Measurements from ENCODE around the gene ERICH6.

The ERICH6 gene

DNA sequence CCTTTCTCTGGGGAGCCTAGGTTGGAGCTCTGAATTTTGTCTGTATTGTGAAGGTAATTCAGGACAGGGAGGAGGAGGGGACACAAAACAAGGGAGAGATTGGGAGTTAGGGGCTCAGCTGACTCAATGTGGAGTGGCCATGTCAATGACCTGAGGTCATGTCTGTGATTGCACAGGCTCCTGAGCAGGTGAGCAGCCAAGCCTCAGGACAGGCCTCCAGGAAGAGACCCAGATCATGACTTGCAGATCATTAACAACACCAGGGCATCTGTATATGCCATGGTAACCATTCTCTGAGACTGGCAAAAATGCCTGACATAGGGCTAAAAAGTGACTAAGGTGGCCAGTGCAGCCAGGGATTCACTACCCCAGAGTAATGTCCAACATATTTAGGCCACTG lies 20.9 kb downstream of the ERICH6 start:
- Histone ChIP-seq H3K4me3 (no peak overlapping the region), H3K9me3 (no peaks in the 10 kb centered on the region), H3K4me1 (no peaks in the 10 kb centered on the region), H3K36me3 (replicated peaks) (no peaks in the 10 kb centered on the region), H3K27me3 (ENCODE audit: low read depth) (peaks cover 4% of the 10 kb centered on the region; the same call in 1 of the 2 replicates)
- no peak for DNase-seq (ENCODE audit: low spot score in 2 of 2)
- in situ Hi-C loops (cut with MboI; ENCODE audit: low sequenced_read_pairs): no loop called here

DNA sequence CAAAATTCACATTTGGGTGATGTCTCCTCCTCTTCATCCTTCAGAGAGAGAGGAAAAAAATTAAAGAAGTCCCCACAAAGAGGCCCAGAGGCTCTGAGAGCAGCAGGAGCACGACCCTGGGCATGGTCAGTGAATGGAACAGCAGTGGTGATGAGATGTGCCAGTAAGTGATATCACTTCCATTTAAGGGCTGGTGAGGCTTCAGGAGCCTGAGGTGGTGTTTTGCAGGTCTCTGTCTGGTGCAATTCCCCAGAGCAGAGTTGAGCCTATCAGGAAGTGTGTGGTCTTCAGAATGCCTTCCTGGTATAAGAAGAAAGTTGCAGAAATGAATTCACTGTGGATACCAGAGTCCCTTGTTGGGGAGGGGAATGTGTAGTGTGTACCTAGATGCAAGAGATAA lies 21.4 kb downstream of the ERICH6 start:
- in situ Hi-C loops (cut with MboI; ENCODE audit: low sequenced_read_pairs): no loop called here
- DNase-seq (ENCODE audit: low spot score in 2 of 2): no peak
- Histone ChIP-seq H3K4me3 (no peak overlapping the region), H3K36me3 (replicated peaks) (no peaks in the 10 kb centered on the region), H3K9me3 (no peaks in the 10 kb centered on the region), H3K4me1 (no peaks in the 10 kb centered on the region), H3K27me3 (ENCODE audit: low read depth) (peaks cover 4% of the 10 kb centered on the region; the same call in 1 of the 2 replicates)

- Histone ChIP-seq H3K36me3 (replicated peaks) (no peaks in the 10 kb centered on the region), H3K9me3 (no peaks in the 10 kb centered on the region), H3K4me3 (no peak overlapping the region), H3K27me3 (ENCODE audit: low read depth) (no peaks in the 10 kb centered on the region), H3K4me1 (no peaks in the 10 kb centered on the region)
- DNase-seq (ENCODE audit: low spot score in 2 of 2): no peak
- in situ Hi-C loops (cut with MboI; ENCODE audit: low sequenced_read_pairs): no loop called here
Observed at GRCh38 chr3:150681057-150681456, 22.7 kb downstream of the ERICH6 start.

DNA sequence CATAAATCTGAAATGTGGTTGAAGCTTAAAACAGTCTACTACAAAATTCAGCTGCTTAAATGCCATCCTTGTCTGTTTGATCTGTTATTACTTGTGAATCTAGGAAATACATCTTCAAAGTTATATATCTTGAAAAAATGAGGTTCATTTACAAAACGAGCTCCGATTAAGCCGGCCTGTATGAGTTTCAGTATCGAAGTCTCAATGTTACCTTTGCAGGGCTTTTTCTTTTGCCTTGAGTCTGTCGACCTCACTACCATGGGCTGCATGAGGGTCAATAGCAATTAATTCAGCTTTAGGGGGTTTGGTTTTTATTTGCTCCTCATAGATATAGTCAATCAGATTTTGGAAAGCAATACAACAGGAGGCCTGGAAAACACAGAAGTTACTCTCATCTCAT lies 23.2 kb downstream of the ERICH6 start:
- no peaks in the 10 kb centered on the region for H3K36me3 ChIP-seq (replicated peaks)
- H3K4me1 ChIP-seq: no peaks in the 10 kb centered on the region
- no peaks in the 10 kb centered on the region for H3K9me3 ChIP-seq
- DNase-seq (ENCODE audit: low spot score in 2 of 2): no peak
- no peaks in the 10 kb centered on the region for H3K27me3 ChIP-seq (ENCODE audit: low read depth)
- in situ Hi-C loops (cut with MboI; ENCODE audit: low sequenced_read_pairs): no loop called here
- H3K4me3 ChIP-seq: no peak overlapping the region

DNA sequence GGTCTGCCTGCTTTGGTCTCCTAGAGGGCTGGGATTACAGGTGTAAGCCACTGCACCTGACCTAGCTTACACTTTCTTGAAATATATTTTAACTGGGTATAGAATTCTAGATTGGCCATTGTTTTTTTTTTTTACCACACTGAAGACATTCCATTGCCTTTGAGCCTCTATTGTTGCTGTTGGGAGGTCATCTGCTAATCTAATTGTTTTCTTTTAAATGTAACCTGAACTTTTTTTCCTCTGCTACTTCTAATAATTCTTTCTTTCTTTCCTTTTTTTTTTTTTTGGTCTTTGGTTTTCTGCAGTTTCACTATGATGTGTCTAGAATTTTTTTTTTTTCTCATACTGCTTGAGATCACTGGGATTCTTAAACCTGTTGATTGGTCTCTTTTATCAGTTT lies 28.1 kb downstream of the ERICH6 start:
- no peak for DNase-seq (ENCODE audit: low spot score in 2 of 2)
- no peaks in the 10 kb centered on the region for H3K36me3 ChIP-seq (replicated peaks)
- in situ Hi-C loops (cut with MboI; ENCODE audit: low sequenced_read_pairs): no loop called here
- H3K4me1 ChIP-seq: no peaks in the 10 kb centered on the region
- H3K9me3 ChIP-seq: no peaks in the 10 kb centered on the region
- no peak overlapping the region for H3K4me3 ChIP-seq
- H3K27me3 ChIP-seq (ENCODE audit: low read depth): no peaks in the 10 kb centered on the region

DNA sequence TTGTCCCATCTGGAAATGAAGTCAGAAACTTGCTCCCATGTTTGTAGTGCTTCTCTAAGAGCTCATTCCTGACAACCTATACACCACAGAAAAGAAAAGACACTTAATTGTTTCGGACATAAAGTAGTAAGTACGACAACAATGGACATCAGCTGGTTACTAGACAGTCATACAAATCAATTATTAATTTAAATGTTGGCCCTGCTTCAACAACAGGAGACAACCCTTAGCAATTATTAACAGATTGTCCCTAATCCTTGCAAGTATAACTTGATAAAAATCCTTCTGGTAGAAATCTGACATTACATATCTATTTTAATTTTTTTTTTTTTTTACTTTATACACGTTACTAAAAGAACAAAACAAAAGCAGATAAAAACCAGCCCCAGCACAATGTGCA lies 29.8 kb downstream of the ERICH6 start:
- Histone ChIP-seq H3K27me3 (ENCODE audit: low read depth) (peaks cover 11% of the 10 kb centered on the region; the same call in 1 of the 2 replicates), H3K9me3 (no peaks in the 10 kb centered on the region), H3K36me3 (replicated peaks) (no peaks in the 10 kb centered on the region), H3K4me3 (no peak overlapping the region), H3K4me1 (no peaks in the 10 kb centered on the region)
- in situ Hi-C loops (cut with MboI; ENCODE audit: low sequenced_read_pairs): no loop called here
- DNase-seq (ENCODE audit: low spot score in 2 of 2): no peak

DNA sequence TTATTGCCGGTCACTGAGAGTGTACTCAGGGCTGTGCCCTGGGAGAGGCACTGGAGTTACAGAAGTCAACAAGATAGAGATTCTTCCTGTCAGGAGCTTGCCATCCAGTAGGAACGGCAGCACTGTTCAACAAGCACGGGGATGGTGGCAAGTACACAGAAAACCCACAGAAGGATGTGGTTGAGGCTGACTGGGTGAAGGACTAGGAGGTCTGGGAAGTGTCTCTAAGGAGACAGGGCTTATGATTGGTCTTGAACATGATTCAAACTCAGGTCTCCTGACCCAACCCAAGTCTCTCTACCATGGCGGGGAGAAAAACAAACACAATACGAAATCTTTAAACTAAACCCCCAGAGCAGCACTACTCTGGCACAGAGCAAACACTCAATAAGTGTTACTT lies 37.6 kb downstream of the ERICH6 start:
- DNase-seq (ENCODE audit: low spot score in 2 of 2): no peak
- Histone ChIP-seq H3K27me3 (ENCODE audit: low read depth) (peaks cover 21% of the 10 kb centered on the region), H3K9me3 (no peaks in the 10 kb centered on the region; the same call in 1 of the 2 replicates), H3K4me1 (no peaks in the 10 kb centered on the region), H3K36me3 (replicated peaks) (no peaks in the 10 kb centered on the region), H3K4me3 (no peak overlapping the region)
- in situ Hi-C loops (cut with MboI; ENCODE audit: low sequenced_read_pairs): no loop called here

DNA sequence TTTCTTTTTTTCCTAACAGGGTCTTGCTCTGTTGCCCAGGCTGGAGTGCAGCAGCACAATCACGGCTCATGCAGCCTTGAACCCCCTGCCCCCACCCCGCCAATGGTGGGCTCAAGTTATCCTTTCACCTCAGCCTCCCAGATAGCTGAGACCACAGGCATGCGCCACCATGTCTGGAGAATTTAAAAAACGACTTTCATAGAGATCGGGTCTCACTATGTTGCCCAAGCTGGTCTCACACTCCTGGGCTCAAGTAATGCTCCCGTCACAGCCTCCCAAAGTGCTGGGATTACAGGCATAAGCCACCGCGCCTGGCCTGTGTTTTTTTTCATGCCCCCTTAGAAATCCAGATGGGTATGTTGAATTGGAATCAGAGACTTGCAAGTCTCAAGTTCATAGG lies 40.3 kb downstream of the ERICH6 start:
- Histone ChIP-seq H3K4me3 (no peak overlapping the region), H3K9me3 (no peaks in the 10 kb centered on the region; the same call in 1 of the 2 replicates), H3K4me1 (no peaks in the 10 kb centered on the region), H3K27me3 (ENCODE audit: low read depth) (peaks cover 7% of the 10 kb centered on the region), H3K36me3 (replicated peaks) (no peaks in the 10 kb centered on the region)
- DNase-seq (ENCODE audit: low spot score in 2 of 2): no peak
- in situ Hi-C loops (cut with MboI; ENCODE audit: low sequenced_read_pairs): no loop called here

DNA sequence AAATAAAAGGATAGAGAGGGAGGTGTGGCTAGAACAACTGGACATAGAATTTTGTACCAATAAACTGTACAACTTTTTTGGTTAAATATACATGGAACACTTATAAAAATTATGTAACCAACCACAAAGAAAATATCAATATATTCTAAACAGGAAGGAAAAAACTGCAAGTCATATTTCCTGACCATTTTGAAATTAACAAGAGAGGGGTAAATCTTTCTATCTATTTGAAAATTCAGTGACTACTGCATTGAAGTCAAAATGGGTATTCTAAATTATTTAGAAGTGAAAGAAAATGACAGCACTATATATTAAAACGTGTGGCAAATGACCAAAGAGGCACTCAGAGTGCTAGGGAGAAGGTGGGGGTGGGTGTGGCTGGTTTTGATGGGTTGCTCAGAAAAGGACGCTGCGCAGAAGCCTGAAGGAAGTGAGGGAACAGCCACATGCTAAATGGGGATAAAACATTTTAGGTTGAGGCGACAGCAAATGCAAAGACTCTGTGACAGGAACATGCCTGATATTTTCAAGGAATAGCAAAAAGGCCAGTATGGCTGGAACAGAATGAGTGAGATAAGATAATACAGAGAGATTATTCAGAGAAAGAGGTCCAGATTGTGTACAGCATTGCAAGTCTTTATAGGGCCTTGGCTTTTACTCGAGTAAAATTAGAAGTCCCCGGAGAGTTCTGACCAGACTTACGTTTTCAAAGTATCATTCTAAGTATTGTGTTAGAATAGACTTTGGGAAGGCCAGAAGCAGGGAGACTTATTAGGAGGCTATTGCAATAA lies 41.1 kb downstream of the ERICH6 start:
- no peaks in the 10 kb centered on the region; the same call in 1 of the 2 replicates for H3K9me3 ChIP-seq
- no peaks in the 10 kb centered on the region for H3K36me3 ChIP-seq (replicated peaks)
- DNase-seq (ENCODE audit: low spot score in 2 of 2): no peak
- H3K4me1 ChIP-seq: peaks cover 3% of the 10 kb centered on the region
- no peak overlapping the region for H3K4me3 ChIP-seq
- no peaks in the 10 kb centered on the region; the same call in none of the 2 replicates for H3K27me3 ChIP-seq (ENCODE audit: low read depth)
- in situ Hi-C loops (cut with MboI; ENCODE audit: low sequenced_read_pairs): no loop called here

DNA sequence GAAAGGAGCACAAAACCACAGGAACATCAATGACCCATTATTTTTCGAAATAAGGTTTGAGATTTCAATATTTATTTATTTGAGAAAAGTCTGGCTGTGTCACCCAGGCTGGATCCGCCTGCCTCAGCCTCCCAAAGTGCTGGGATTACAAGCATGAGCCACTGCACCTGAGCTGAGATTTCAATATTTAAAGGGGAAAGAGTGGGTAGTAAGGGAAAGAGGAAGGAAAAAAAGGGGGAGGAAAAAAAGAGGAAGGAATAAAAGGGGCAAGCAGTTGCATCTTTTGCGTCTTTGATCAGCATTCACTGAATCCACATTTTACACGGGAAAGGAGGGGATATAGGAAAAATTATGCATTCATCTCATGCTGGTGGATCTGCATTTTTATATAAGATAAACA lies 47.4 kb downstream of the ERICH6 start:
- in situ Hi-C loops (cut with MboI; ENCODE audit: low sequenced_read_pairs): no loop called here
- DNase-seq (ENCODE audit: low spot score in 2 of 2): no peak
- H3K27me3 ChIP-seq (ENCODE audit: low read depth): no peaks in the 10 kb centered on the region

DNA sequence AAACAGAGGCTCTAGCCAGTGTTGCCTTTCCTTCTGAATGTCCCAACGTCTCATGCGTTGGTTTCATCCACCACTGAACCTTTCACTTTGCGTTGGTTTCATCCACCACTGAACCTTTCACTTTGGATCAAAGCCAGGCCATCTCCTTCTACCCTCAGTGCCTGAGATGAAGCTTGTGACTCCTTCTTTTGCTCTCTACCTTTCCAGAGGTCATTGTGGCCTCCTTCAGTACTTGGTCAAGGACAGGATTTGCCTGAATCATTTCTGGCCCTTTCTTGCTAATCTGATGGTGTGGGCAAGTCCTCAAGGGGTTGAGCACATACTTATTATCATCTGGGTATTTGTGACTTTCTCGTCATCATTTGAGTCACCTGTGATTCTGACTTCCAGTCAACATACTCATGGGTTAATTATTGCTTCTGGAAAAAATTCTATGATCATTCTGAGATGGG lies 50.6 kb downstream of the ERICH6 start:
- in situ Hi-C loops (cut with MboI; ENCODE audit: low sequenced_read_pairs): no loop called here
- no peaks in the 10 kb centered on the region; the same call in 1 of the 2 replicates for H3K9me3 ChIP-seq
- no peaks in the 10 kb centered on the region for H3K36me3 ChIP-seq (replicated peaks)
- H3K4me3 ChIP-seq: no peak overlapping the region
- H3K27me3 ChIP-seq (ENCODE audit: low read depth): no peaks in the 10 kb centered on the region
- no peak for DNase-seq (ENCODE audit: low spot score in 2 of 2)
- H3K4me1 ChIP-seq: peaks cover 1% of the 10 kb centered on the region

More for the DNA sequence above, 47.4 kb downstream of the ERICH6 start:
- no peaks in the 10 kb centered on the region for H3K9me3 ChIP-seq
- peaks cover 3% of the 10 kb centered on the region for H3K4me1 ChIP-seq
- H3K36me3 ChIP-seq (replicated peaks): no peaks in the 10 kb centered on the region
- no peak overlapping the region for H3K4me3 ChIP-seq

GRCh38 chr3:150640256-150640655 lies 63.5 kb downstream of the ERICH6 start:
- in situ Hi-C loops (cut with MboI; ENCODE audit: low sequenced_read_pairs): no loop called here
- Histone ChIP-seq H3K9me3 (no peaks in the 10 kb centered on the region; the same call in 1 of the 2 replicates), H3K27me3 (ENCODE audit: low read depth) (no peaks in the 10 kb centered on the region), H3K4me1 (peaks cover 8% of the 10 kb centered on the region), H3K4me3 (no peak overlapping the region), H3K36me3 (replicated peaks) (no peaks in the 10 kb centered on the region)
- no peak for DNase-seq (ENCODE audit: low spot score in 2 of 2)

- DNase-seq (ENCODE audit: low spot score in 2 of 2): no peak
- H3K4me3 ChIP-seq: no peak overlapping the region
- in situ Hi-C loops (cut with MboI; ENCODE audit: low sequenced_read_pairs): no loop called here
- H3K4me1 ChIP-seq: peaks cover 8% of the 10 kb centered on the region
- H3K9me3 ChIP-seq: no peaks in the 10 kb centered on the region; the same call in 1 of the 2 replicates
- H3K27me3 ChIP-seq (ENCODE audit: low read depth): no peaks in the 10 kb centered on the region
- H3K36me3 ChIP-seq (replicated peaks): no peaks in the 10 kb centered on the region
Observed at GRCh38 chr3:150639262-150639661, 64.5 kb downstream of the ERICH6 start.

- Histone ChIP-seq H3K36me3 (replicated peaks) (no peaks in the 10 kb centered on the region; the same call in 1 of the 2 replicates), H3K27me3 (ENCODE audit: low read depth) (no peaks in the 10 kb centered on the region), H3K9me3 (no peaks in the 10 kb centered on the region; the same call in 1 of the 2 replicates), H3K4me3 (no peak overlapping the region), H3K4me1 (peaks cover 8% of the 10 kb centered on the region)
- DNase-seq (ENCODE audit: low spot score in 2 of 2): no peak
- in situ Hi-C loops (cut with MboI; ENCODE audit: low sequenced_read_pairs): no loop called here
Observed at GRCh38 chr3:150636258-150636657, 67.5 kb downstream of the ERICH6 start.

Data from HAP-1 (cell line).